H1 (cell line): ENCODE results near the gene TIMD4. TPM values are rescaled to one million over a fixed set of nuclear protein-coding genes. Genes with fewer than 3 reads are reported as not detected.

Experiments used
- CHD7 ChIP-seq: fragments of 300-600 bp; sonication (generic); IDR thresholded peaks from 2 replicates; pipeline ENCODE4 v1.7.1; 2012; ENCODE audit warnings: low read length, moderate library complexity, mild to moderate bottlenecking, inconsistent platforms; ENCODE audit not compliant: insufficient replicate concordance
- polyA plus RNA-seq, 7 experiments: library from polyadenylated mRNA; depleted of rRNA in 3 of 7; stranded (reverse) in 5 of 7; unstranded in 2 of 7; fragments of >200 nt in 5 of 7; fragments of 200-250 nt in 2 of 7; gene quantifications; 1 replicate in 5 of 7; 2 replicates in 1 of 7; 4 replicates in 1 of 7; pipeline versions ENCODE4 v1.2.1 to v1.2.3, GENCODE V29; 2011 to 2013; ENCODE audit warnings: missing spikeins in 2 of 7, mixed read lengths in 2 of 7
- total RNA-seq: library from RNA; stranded (reverse); fragmentation: NEBNext Ultra II Directional; extraction: Animal tissue kit (Norgen Biotek cat#: 25700); gene quantifications from 2 replicates; pipeline ENCODE4 v1.2.1, GENCODE V29; 2021

The TIMD4 gene
- total and polyA plus RNA-seq, 2 of the 8 experiments (the other 6 are each of a cell fraction or from before 2014, with no cell fraction given) = not detected

DNA sequence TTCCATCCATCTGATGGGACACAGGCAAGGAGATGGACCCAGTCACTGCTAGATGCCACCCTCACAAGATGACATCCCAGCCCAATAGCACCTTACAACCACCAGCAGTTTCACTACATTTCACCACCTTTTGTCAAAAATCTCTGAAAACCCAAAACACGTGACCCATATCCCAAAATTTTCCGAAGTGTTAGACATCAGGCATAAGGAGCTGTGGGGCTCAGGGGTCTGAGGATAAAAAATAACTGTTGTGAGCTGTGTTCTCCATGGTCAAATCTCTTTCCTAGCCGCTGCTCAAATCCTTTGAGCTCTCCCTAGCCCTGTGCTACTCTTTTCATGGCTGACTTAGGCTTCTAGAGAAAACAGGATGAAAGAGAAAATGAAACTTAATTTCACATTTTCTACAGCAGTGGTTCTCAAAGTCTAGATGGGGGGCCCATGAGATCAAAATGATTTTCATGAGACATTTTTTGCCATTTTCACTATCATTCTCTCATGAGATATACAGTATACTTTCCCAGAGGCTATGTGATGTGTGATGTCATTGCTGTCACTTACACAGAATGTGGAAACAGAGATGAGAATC, 40.7 kb downstream of the TIMD4 start (continued):
- no peak for TF ChIP-seq CHD7
